ENCODE results near the gene APC.

GRCh38 chr5:112735702-112736101 lies 2.0 kb upstream of the APC start:
- TF ChIP-seq MZF1 (tag by site-specific recombination; IDR thresholded peaks at IDR 0.05; ENCODE audit: borderline replicate concordance), result no peak
- TF ChIP-seq ZNF629 (tag by site-specific recombination; IDR thresholded peaks at IDR 0.05), result no peak
- no peak for TF ChIP-seq ZNF747 (tag by site-specific recombination; IDR thresholded peaks at IDR 0.05)
- no peak for TF ChIP-seq CTCF (tag by site-specific recombination; IDR thresholded peaks at IDR 0.05)
- TF ChIP-seq ZNF707 (tag by site-specific recombination; IDR thresholded peaks at IDR 0.05), result no peak
- TF ChIP-seq PRDM4 (tag by site-specific recombination; IDR thresholded peaks at IDR 0.05), result no peak
